Mucosa of descending colon (tissue), 3 donors: ENCODE data around the gene NCCRP1. TPM values are rescaled to one million over a fixed set of nuclear protein-coding genes. Genes with fewer than 3 reads are reported as not detected.
"Not testable (repeated sequence)": the region's sequence is repeated elsewhere in the genome, so short reads cannot be mapped to it uniquely, and the experiment has no call there.

Experiments
- ATAC-seq: fragments of 200-7000 bp; cut with Tn5 transposase; one replicate; pipeline ENCODE4 v1.9.1; 2020; ENCODE audit warnings: mild to moderate bottlenecking, moderate library complexity
- DNase-seq, 3 donors: peaks; one replicate each; pipeline ENCODE4 v3.0.0-alpha.2; 2020
- H3K36me3 ChIP-seq: fragments of 200-600 bp; one replicate; pipeline ENCODE4 v1.8.0; 2021; ENCODE audit warnings: low read depth, mild to moderate bottlenecking
- H3K4me1 ChIP-seq: fragments of 200-600 bp; one replicate; pipeline ENCODE4 v1.8.0; 2021; ENCODE audit warnings: low read depth, mild to moderate bottlenecking
- H3K4me3 ChIP-seq: fragments of 200-600 bp; one replicate; pipeline ENCODE4 v1.8.0; 2021; ENCODE audit warnings: mild to moderate bottlenecking
- H3K9me3 ChIP-seq: fragments of 200-600 bp; one replicate; pipeline ENCODE4 v1.8.0; 2021; ENCODE audit warnings: mild to moderate bottlenecking
- CTCF ChIP-seq: fragments of 200-600 bp; IDR thresholded peaks from one replicate; pipeline ENCODE4 v1.8.0; 2022; ENCODE audit warnings: antibody characterized with exemption, mild to moderate bottlenecking
- intact Hi-C, 2 donors: fragments of 100-400 bp; cut with DNase I in 1 of 2; cut with micrococcal nuclease in 1 of 2; formaldehyde crosslinking; loops; one replicate each; pipeline versions ENCODE4 v1.11.0 to v1.11.1; 2022; cut with DNase I, micrococcal nuclease
- total RNA-seq, 3 donors: library from RNA; stranded (reverse); fragmentation: NEBNext Ultra II Directional in 2 of 3; extraction: Animal tissue kit (Norgen Biotek cat#: 25700) in 2 of 3; gene quantifications; one replicate each; pipeline versions ENCODE4 v1.2.1 to v1.2.4, GENCODE V29; 2021 to 2023
- donor health status: DM: no; HTN: no; CAD: no; lungs with moderate emphysema.
- donor health status: DM: no; HTN: no; CAD: no.
- donor health status: DM: no; HTN: yes; CAD: no.

Gene NCCRP1
- total RNA-seq, 3 donors from 2014 or later: 0.14 TPM; not detected in 2

- intact Hi-C loops: no loop called here
- DNase-seq: peak in 2 of 3 donors; percentile 50 to 62
- Histone ChIP-seq H3K9me3 (no peaks in the 10 kb centered on the region), H3K36me3 (no peaks in the 10 kb centered on the region), H3K4me1 (no peaks in the 10 kb centered on the region), H3K4me3 (no peak overlapping the region)
- ATAC-seq: peak; percentile 57
- TF ChIP-seq CTCF: no peak
These were observed 15.6 kb downstream of the NCCRP1 start for GRCh38 chr19:39212375-39212742.

GRCh38 chr19:39215323-39215722 lies 18.6 kb downstream of the NCCRP1 start:
- H3K4me1 ChIP-seq, H3K36me3 ChIP-seq, intact Hi-C loops, DNase-seq, H3K9me3 ChIP-seq, ATAC-seq, H3K4me3 ChIP-seq: not testable (repeated sequence)

- H3K36me3 ChIP-seq: no peaks in the 10 kb centered on the region
- no peak for DNase-seq
- no peak overlapping the region for H3K4me3 ChIP-seq
- H3K4me1 ChIP-seq: no peaks in the 10 kb centered on the region
- intact Hi-C loops: no loop called here
- no peaks in the 10 kb centered on the region for H3K9me3 ChIP-seq
- TF ChIP-seq CTCF: no peak
- ATAC-seq: no peak
These were observed 20.3 kb downstream of the NCCRP1 start for GRCh38 chr19:39217094-39217493.

- Histone ChIP-seq H3K4me3 (no peak overlapping the region), H3K9me3 (no peaks in the 10 kb centered on the region), H3K36me3 (no peaks in the 10 kb centered on the region), H3K4me1 (no peaks in the 10 kb centered on the region)
- no peak for ATAC-seq
- DNase-seq: no peak
- intact Hi-C loops: no loop called here
- no peak for TF ChIP-seq CTCF
These were observed 21.7 kb downstream of the NCCRP1 start for GRCh38 chr19:39218230-39219007.

GRCh38 chr19:39219108-39219507 lies 22.3 kb downstream of the NCCRP1 start:
- H3K9me3 ChIP-seq, intact Hi-C loops, ATAC-seq: not testable (repeated sequence)

GRCh38 chr19:39223703-39224279 lies 27.0 kb downstream of the NCCRP1 start:
- no peak for ATAC-seq
- no peak for TF ChIP-seq CTCF
- intact Hi-C loops: no loop called here
- Histone ChIP-seq H3K36me3 (no peaks in the 10 kb centered on the region), H3K4me1 (no peaks in the 10 kb centered on the region), H3K4me3 (no peak overlapping the region), H3K9me3 (no peaks in the 10 kb centered on the region)
- peak in 1 of 3 donors; percentile 14 for DNase-seq

More at GRCh38 chr19:39219108-39219507, 22.3 kb downstream of the NCCRP1 start:
- not testable (repeated sequence) for H3K4me3 ChIP-seq, DNase-seq, H3K4me1 ChIP-seq, H3K36me3 ChIP-seq
